ENCODE data around the gene RHBG.

GRCh38 chr1:156365754-156366153 is 3.3 kb upstream of the RHBG start:
- TF ChIP-seq CTCF (IDR thresholded peaks at IDR 0.05; ENCODE audit: poor library complexity) (no peak), EZH2 (IDR thresholded peaks at IDR 0.05; ENCODE audit: borderline replicate concordance) (no peak)

All from hepatocyte (in vitro differentiated cells).